ENCODE results near the gene RNASEH1. TPM values are rescaled to one million over a fixed set of nuclear protein-coding genes. Genes with fewer than 3 reads are reported as not detected.

Gene RNASEH1
- total and polyA plus RNA-seq, 2 of the 4 experiments (the other 2 are of a cell fraction) = 23.5 to 23.7 TPM

DNA sequence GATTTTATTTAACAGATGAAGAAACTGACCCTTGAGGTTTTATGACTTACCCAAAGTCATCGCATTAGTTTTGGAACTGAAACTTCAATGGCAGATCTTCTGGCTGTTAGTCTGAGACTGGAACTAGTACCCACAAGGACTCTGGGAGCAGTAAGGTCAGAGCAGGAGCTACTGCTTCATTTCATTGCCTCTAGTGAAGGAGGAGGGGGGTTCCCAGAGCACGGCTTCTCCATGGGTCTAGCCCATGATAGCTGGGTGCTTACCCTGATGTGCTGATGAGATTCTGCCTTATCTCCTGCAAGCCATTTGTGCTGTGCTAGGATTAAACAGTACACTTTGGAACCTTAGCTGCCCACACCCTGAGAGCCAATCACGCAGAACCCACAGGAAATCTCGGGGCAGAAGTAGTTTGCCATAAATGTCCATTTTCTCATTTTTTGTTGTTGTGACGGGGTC lies 5.4 kb upstream of the RNASEH1 start:
- Histone ChIP-seq H2BK20ac (ENCODE audit: low read depth, low read length) (no peak overlapping the region), H3K18ac (ENCODE audit: low read depth, low read length) (no peak overlapping the region), H3K14ac (replicated peaks; ENCODE audit: low read depth, low read length) (no peak overlapping the region), H2AK9ac (replicated peaks; ENCODE audit: low read depth, low read length, poor library complexity) (no peak overlapping the region), H3K4me3 (ENCODE audit: insufficient read depth, low read depth, low read length) (no peak overlapping the region), H2BK15ac (ENCODE audit: low read depth, low read length) (no peak overlapping the region), H2BK5ac (ENCODE audit: low read depth, low read length, poor library complexity, severe bottlenecking) (no peak overlapping the region), H3K36me3 (ENCODE audit: control insufficient read depth, insufficient read depth, low read length) (peaks cover 2% of the 10 kb centered on the region; the same call in 1 of the 2 replicates), H3K27ac (ENCODE audit: insufficient read depth, low read length) (no peak overlapping the region), H3K4ac (ENCODE audit: low read depth, low read length) (no peak overlapping the region), H3K56ac (ENCODE audit: extremely low read depth, insufficient read depth, low read length) (no peak overlapping the region), H4K5ac (ENCODE audit: low read depth, low read length) (no peak overlapping the region), H4K91ac (ENCODE audit: insufficient read depth, low read depth, low read length) (no peak overlapping the region), H2AFZ (replicated peaks; ENCODE audit: low read length, poor library complexity) (no peak overlapping the region), H2AK5ac (ENCODE audit: low read depth, low read length) (no peak overlapping the region), H3K4me2 (ENCODE audit: low read depth, low read length) (no peak overlapping the region), H4K20me1 (ENCODE audit: insufficient read depth, low read length) (no peaks in the 10 kb centered on the region), H3K9me1 (ENCODE audit: insufficient read depth, low read length) (peaks cover 8% of the 10 kb centered on the region; the same call in 1 of the 2 replicates), H2BK120ac (ENCODE audit: low read depth, low read length) (no peak overlapping the region), H3K4me1 (ENCODE audit: control insufficient read depth, insufficient read depth, low read length) (no peaks in the 10 kb centered on the region), H3K79me1 (ENCODE audit: low read depth in 1 of 2, low read length in 2 of 2) (peaks cover 9 to 15% of the 10 kb centered on the region in 2 experiments), H3K23ac (ENCODE audit: low read depth, low read length) (no peak overlapping the region), H4K8ac (ENCODE audit: low read depth in 2 of 2, low read length in 2 of 2) (no peak overlapping the region), H3K9ac (ENCODE audit: low read depth, low read length) (no peak overlapping the region), H3K9me3 (ENCODE audit: control insufficient read depth, insufficient read depth, low read length) (no peaks in the 10 kb centered on the region), H3K27me3 (ENCODE audit: control insufficient read depth, insufficient read depth, low read length) (no peaks in the 10 kb centered on the region)
- ChIA-PET CTCF (interaction anchor here (1.0 kb wide), 1 partner anchor 10 kb away, joined by 3 read pairs; no protein-coding TSS in a partner anchor), POLR2A (ENCODE audit: unreplicated experiment) (no interaction called here)
- in situ Hi-C loops (cut with MboI; ENCODE audit: low sequenced_read_pairs) (no loop called here), dilution Hi-C loops (cut with HindIII; ENCODE audit: low sequenced_read_pairs, unreplicated experiment) (no loop called here), intact Hi-C loops (cut with micrococcal nuclease) (no loop called here)
- DNase-seq (no peak), ATAC-seq (ENCODE audit: low read depth) (no peak)
- BruUV-seq (replicated peaks) = no TSS peak
- WGBS, 2 experiments (ENCODE audit: extremely low coverage in 2 of 2, insufficient read length in 1 of 2) = 100% methylated on average over 1 of the region's 5 CpGs; no CpG with 5 or more reads in 1 of the 2 experiments
- TF ChIP-seq CEBPB (IDR thresholded peaks at IDR 0.05; ENCODE audit: low read depth, low read length) (no peak), MXI1 (IDR thresholded peaks at IDR 0.05; ENCODE audit: borderline replicate concordance, low read depth, low read length) (no peak), NFE2L2 (IDR thresholded peaks at IDR 0.05; ENCODE audit: low read depth, low read length) (no peak), SMC3 (IDR thresholded peaks at IDR 0.05; ENCODE audit: low read depth, low read length) (no peak), POLR2A (IDR thresholded peaks at IDR 0.05; ENCODE audit: low read depth, low read length) (no peak), RAD21 (IDR thresholded peaks at IDR 0.05; ENCODE audit: low read length) (no peak), MAFK (IDR thresholded peaks at IDR 0.05; ENCODE audit: low read depth, low read length) (no peak), RCOR1 (IDR thresholded peaks at IDR 0.05; ENCODE audit: insufficient replicate concordance, low read length) (no peak), MAZ (IDR thresholded peaks at IDR 0.05; ENCODE audit: borderline replicate concordance, low read depth, low read length) (no peak), RFX5 (IDR thresholded peaks at IDR 0.05; ENCODE audit: low read depth, low read length) (no peak), CHD1 (IDR thresholded peaks at IDR 0.05; ENCODE audit: low read depth, low read length) (no peak), BHLHE40 (IDR thresholded peaks at IDR 0.05; ENCODE audit: low read depth, low read length) (no peak), FOS (IDR thresholded peaks at IDR 0.05; ENCODE audit: low read depth, low read length) (no peak)
- TF ChIP-seq, protein P1, sequence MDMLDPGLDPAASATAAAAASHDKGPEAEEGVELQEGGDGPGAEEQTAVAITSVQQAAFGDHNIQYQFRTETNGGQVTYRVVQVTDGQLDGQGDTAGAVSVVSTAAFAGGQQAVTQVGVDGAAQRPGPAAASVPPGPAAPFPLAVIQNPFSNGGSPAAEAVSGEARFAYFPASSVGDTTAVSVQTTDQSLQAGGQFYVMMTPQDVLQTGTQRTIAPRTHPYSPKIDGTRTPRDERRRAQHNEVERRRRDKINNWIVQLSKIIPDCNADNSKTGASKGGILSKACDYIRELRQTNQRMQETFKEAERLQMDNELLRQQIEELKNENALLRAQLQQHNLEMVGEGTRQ (IDR thresholded peaks at IDR 0.05; ENCODE audit: low read depth, low read length) = no peak
- TF ChIP-seq, protein P2, sequence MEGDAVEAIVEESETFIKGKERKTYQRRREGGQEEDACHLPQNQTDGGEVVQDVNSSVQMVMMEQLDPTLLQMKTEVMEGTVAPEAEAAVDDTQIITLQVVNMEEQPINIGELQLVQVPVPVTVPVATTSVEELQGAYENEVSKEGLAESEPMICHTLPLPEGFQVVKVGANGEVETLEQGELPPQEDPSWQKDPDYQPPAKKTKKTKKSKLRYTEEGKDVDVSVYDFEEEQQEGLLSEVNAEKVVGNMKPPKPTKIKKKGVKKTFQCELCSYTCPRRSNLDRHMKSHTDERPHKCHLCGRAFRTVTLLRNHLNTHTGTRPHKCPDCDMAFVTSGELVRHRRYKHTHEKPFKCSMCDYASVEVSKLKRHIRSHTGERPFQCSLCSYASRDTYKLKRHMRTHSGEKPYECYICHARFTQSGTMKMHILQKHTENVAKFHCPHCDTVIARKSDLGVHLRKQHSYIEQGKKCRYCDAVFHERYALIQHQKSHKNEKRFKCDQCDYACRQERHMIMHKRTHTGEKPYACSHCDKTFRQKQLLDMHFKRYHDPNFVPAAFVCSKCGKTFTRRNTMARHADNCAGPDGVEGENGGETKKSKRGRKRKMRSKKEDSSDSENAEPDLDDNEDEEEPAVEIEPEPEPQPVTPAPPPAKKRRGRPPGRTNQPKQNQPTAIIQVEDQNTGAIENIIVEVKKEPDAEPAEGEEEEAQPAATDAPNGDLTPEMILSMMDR (conservative IDR thresholded peaks at IDR 0.05; ENCODE audit: low read depth, low read length) = no peak
- TF ChIP-seq, protein P3, sequence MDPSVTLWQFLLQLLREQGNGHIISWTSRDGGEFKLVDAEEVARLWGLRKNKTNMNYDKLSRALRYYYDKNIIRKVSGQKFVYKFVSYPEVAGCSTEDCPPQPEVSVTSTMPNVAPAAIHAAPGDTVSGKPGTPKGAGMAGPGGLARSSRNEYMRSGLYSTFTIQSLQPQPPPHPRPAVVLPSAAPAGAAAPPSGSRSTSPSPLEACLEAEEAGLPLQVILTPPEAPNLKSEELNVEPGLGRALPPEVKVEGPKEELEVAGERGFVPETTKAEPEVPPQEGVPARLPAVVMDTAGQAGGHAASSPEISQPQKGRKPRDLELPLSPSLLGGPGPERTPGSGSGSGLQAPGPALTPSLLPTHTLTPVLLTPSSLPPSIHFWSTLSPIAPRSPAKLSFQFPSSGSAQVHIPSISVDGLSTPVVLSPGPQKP (IDR thresholded peaks at IDR 0.05; ENCODE audit: borderline replicate concordance, low read depth, low read length) = no peak
